ENCODE measurements around the gene MAPKAPK5. TPM values are rescaled to one million over a fixed set of nuclear protein-coding genes. Genes with fewer than 3 reads are reported as not detected.
A peak's percentile ranks its signal among the peaks of the same experiment; 100 is the strongest.
"Not testable (repeated sequence)": the region's sequence is repeated elsewhere in the genome, so short reads cannot be mapped to it uniquely, and the experiment has no call there.

Gene MAPKAPK5
- total RNA-seq, 8 experiments from 2014 or later, result 32.0 to 55.9 (median 41.1) TPM

- peak overlapping the region in 1 of 2 donors; percentile 30 for H3K27ac ChIP-seq
- H3K4me3 ChIP-seq; H3K4me1 ChIP-seq (replicated peaks in 1 of 2); in situ Hi-C loops (cut with MboI; ENCODE audit: low pct_unique_long_range_greater_than_20kb in 2 of 9, low sequenced_read_pairs in 9 of 9, unreplicated experiment in 9 of 9): not testable (repeated sequence)
- peak in 2 of 8 experiments; percentile 43 to 53 for ATAC-seq (replicated peaks in 6 of 8)
- WGBS, 10 experiments, result 40 to 100% (median 52%) methylated on average over 1 to 11 of the region's 22 CpGs; no CpG with 5 or more reads in 7 of the 10 experiments
Observed at GRCh38 chr12:111834740-111835386, 7.2 kb upstream of the MAPKAPK5 start.

- H3K27ac ChIP-seq; H3K4me3 ChIP-seq; ATAC-seq (replicated peaks in 6 of 8); in situ Hi-C loops (cut with MboI; ENCODE audit: low pct_unique_long_range_greater_than_20kb in 2 of 9, low sequenced_read_pairs in 9 of 9, unreplicated experiment in 9 of 9): not testable (repeated sequence)
- 94 to 100% methylated on average over 1 to 14 of the region's 28 CpGs; no CpG with 5 or more reads in 8 of the 10 experiments for WGBS, 10 experiments
- H3K4me1 ChIP-seq (replicated peaks in 1 of 2), result peaks cover 5 to 12% of the 10 kb centered on the region in 2 donors
Observed at GRCh38 chr12:111835531-111836181, 6.4 kb upstream of the MAPKAPK5 start.

GRCh38 chr12:111838353-111838752 is 3.7 kb upstream of the MAPKAPK5 start:
- peaks cover 8 to 14% of the 10 kb centered on the region in 2 donors for H3K4me1 ChIP-seq (replicated peaks in 1 of 2)
- no peak for ATAC-seq (replicated peaks in 6 of 8)
- no peak overlapping the region for H3K27ac ChIP-seq
- no peak overlapping the region for H3K4me3 ChIP-seq
- 60 to 100% (median 81%) methylated on average over 1 to 2 of the region's 3 CpGs; no CpG with 5 or more reads in 4 of the 10 experiments for WGBS, 10 experiments
- in situ Hi-C loops (cut with MboI; ENCODE audit: low pct_unique_long_range_greater_than_20kb in 2 of 9, low sequenced_read_pairs in 9 of 9, unreplicated experiment in 9 of 9), result no loop called here

- in situ Hi-C loops (cut with MboI; ENCODE audit: low pct_unique_long_range_greater_than_20kb in 2 of 9, low sequenced_read_pairs in 9 of 9, unreplicated experiment in 9 of 9), result no loop called here
- ATAC-seq (replicated peaks in 6 of 8), result peak in 1 of 8 experiments; percentile 1
- 0 to 85% (median 41%) methylated on average over 1 to 11 of the region's 11 CpGs; no CpG with 5 or more reads in 1 of the 10 experiments for WGBS, 10 experiments
- Histone ChIP-seq H3K27ac (peak overlapping the region; percentile 96 to 99), H3K4me1 (replicated peaks in 1 of 2) (peaks cover 14 to 15% of the 10 kb centered on the region in 2 donors), H3K4me3 (peak overlapping the region; percentile 52 to 91 (median 65))
Observed at GRCh38 chr12:111840807-111841206, 1.2 kb upstream of the MAPKAPK5 start.

GRCh38 chr12:111841236-111841749 is 735 bp upstream of the MAPKAPK5 start:
- 0 to 15% (median 1%) methylated on average over 2 to 13 of the region's 13 CpGs for WGBS, 10 experiments
- H3K27ac ChIP-seq, result peak overlapping the region; percentile 96 to 99
- peak overlapping the region; percentile 52 to 91 (median 65) for H3K4me3 ChIP-seq
- peak in 5 of 8 experiments; percentile 0 to 3 (median 0) for ATAC-seq (replicated peaks in 6 of 8)
- peaks cover 14 to 15% of the 10 kb centered on the region in 2 donors for H3K4me1 ChIP-seq (replicated peaks in 1 of 2)
- in situ Hi-C loops (cut with MboI; ENCODE audit: low pct_unique_long_range_greater_than_20kb in 2 of 9, low sequenced_read_pairs in 9 of 9, unreplicated experiment in 9 of 9), result no loop called here

GRCh38 chr12:111842556-111843396 is 748 bp downstream of the MAPKAPK5 start:
- in situ Hi-C loops (cut with MboI; ENCODE audit: low pct_unique_long_range_greater_than_20kb in 2 of 9, low sequenced_read_pairs in 9 of 9, unreplicated experiment in 9 of 9), result no loop called here
- 0 to 40% (median 9%) methylated on average over 1 to 9 of the region's 44 CpGs for WGBS, 10 experiments
- ATAC-seq (replicated peaks in 6 of 8), result peak in 3 of 8 experiments; percentile 24 to 31 (median 29)
- peaks cover 14 to 15% of the 10 kb centered on the region in 2 donors for H3K4me1 ChIP-seq (replicated peaks in 1 of 2)
- H3K4me3 ChIP-seq, result peak overlapping the region; percentile 52 to 91 (median 65)
- peak overlapping the region; percentile 96 to 99 for H3K27ac ChIP-seq

GRCh38 chr12:111846016-111846415 is 4.0 kb downstream of the MAPKAPK5 start:
- 13 to 100% (median 100%) methylated on average over 1 to 2 of the region's 2 CpGs; no CpG with 5 or more reads in 2 of the 10 experiments for WGBS, 10 experiments
- H3K27ac ChIP-seq, result no peak overlapping the region
- peaks cover 7 to 10% of the 10 kb centered on the region in 2 donors for H3K4me1 ChIP-seq (replicated peaks in 1 of 2)
- ATAC-seq (replicated peaks in 6 of 8), result no peak
- H3K4me3 ChIP-seq, result no peak overlapping the region
- in situ Hi-C loops (cut with MboI; ENCODE audit: low pct_unique_long_range_greater_than_20kb in 2 of 9, low sequenced_read_pairs in 9 of 9, unreplicated experiment in 9 of 9), result no loop called here

- ATAC-seq (replicated peaks in 6 of 8), result no peak
- in situ Hi-C loops (cut with MboI; ENCODE audit: low pct_unique_long_range_greater_than_20kb in 2 of 9, low sequenced_read_pairs in 9 of 9, unreplicated experiment in 9 of 9), result no loop called here
- no peak overlapping the region for H3K27ac ChIP-seq
- H3K4me1 ChIP-seq (replicated peaks in 1 of 2), result no peaks in the 10 kb centered on the region
- no peak overlapping the region for H3K4me3 ChIP-seq
- WGBS, 10 experiments, result 80 to 100% (median 100%) methylated on average over 1 to 2 of the region's 2 CpGs; no CpG with 5 or more reads in 3 of the 10 experiments
Observed at GRCh38 chr12:111850526-111850925, 8.5 kb downstream of the MAPKAPK5 start.

- Histone ChIP-seq H3K4me3 (no peak overlapping the region), H3K27ac (no peak overlapping the region), H3K4me1 (replicated peaks in 1 of 2) (no peaks in the 10 kb centered on the region)
- in situ Hi-C loops (cut with MboI; ENCODE audit: low pct_unique_long_range_greater_than_20kb in 2 of 9, low sequenced_read_pairs in 9 of 9, unreplicated experiment in 9 of 9), result no loop called here
- 83 to 100% (median 100%) methylated on average over 1 to 2 of the region's 2 CpGs; no CpG with 5 or more reads in 3 of the 10 experiments for WGBS, 10 experiments
- no peak for ATAC-seq (replicated peaks in 6 of 8)
Observed at GRCh38 chr12:111858186-111858585, 16.2 kb downstream of the MAPKAPK5 start.

- in situ Hi-C loops (cut with MboI; ENCODE audit: low pct_unique_long_range_greater_than_20kb in 2 of 9, low sequenced_read_pairs in 9 of 9, unreplicated experiment in 9 of 9), result no loop called here
- 84 to 100% (median 98%) methylated on average over 1 to 7 of the region's 7 CpGs; no CpG with 5 or more reads in 2 of the 10 experiments for WGBS, 10 experiments
- Histone ChIP-seq H3K27ac (no peak overlapping the region), H3K4me1 (replicated peaks in 1 of 2) (no peaks in the 10 kb centered on the region), H3K4me3 (no peak overlapping the region)
- no peak for ATAC-seq (replicated peaks in 6 of 8)
Observed at GRCh38 chr12:111858778-111859177, 16.8 kb downstream of the MAPKAPK5 start.

GRCh38 chr12:111864913-111865312 is 22.9 kb downstream of the MAPKAPK5 start:
- Histone ChIP-seq H3K4me1 (replicated peaks in 1 of 2) (no peaks in the 10 kb centered on the region), H3K27ac (no peak overlapping the region), H3K4me3 (no peak overlapping the region)
- in situ Hi-C loops (cut with MboI; ENCODE audit: low pct_unique_long_range_greater_than_20kb in 2 of 9, low sequenced_read_pairs in 9 of 9, unreplicated experiment in 9 of 9), result no loop called here
- WGBS, 10 experiments, result 83 to 100% (median 94%) methylated on average over 1 of the region's 1 CpG; no CpG with 5 or more reads in 1 of the 10 experiments
- no peak for ATAC-seq (replicated peaks in 6 of 8)

GRCh38 chr12:111867531-111867930 is 25.5 kb downstream of the MAPKAPK5 start:
- ATAC-seq (replicated peaks in 6 of 8), result peak in 1 of 8 experiments; percentile 45
- WGBS, 10 experiments, result 77 to 100% (median 93%) methylated on average over 1 to 2 of the region's 2 CpGs; no CpG with 5 or more reads in 4 of the 10 experiments
- Histone ChIP-seq H3K4me1 (replicated peaks in 1 of 2) (no peaks in the 10 kb centered on the region), H3K27ac (no peak overlapping the region), H3K4me3 (no peak overlapping the region)
- in situ Hi-C loops (cut with MboI; ENCODE audit: low pct_unique_long_range_greater_than_20kb in 2 of 9, low sequenced_read_pairs in 9 of 9, unreplicated experiment in 9 of 9), result no loop called here

Measured in motor neuron (in vitro differentiated cells).